PC-3 (cell line): Measurements from ENCODE around the gene EHD3. TPM values are rescaled to one million over a fixed set of nuclear protein-coding genes. Genes with fewer than 3 reads are reported as not detected.

Source experiments
- ATAC-seq: fragments of 200-7000 bp; cut with Tn5 transposase; 2 replicates; pipeline ENCODE4 v1.9.1; 2020; ENCODE audit warnings: mild to moderate bottlenecking, moderate library complexity
- BruUV-seq: library from RNA; stranded (reverse); fragments of 400-500 nt; replicated peaks from 2 replicates; lab custom pipeline; 2021; lab: Mats Ljungman, UMichigan
- CTCF ChIA-PET: fragments of 300-600 bp; sonication (Branson Sonifier 250); formaldehyde crosslinking; loops from one replicate; lab custom pipeline; 2022; ENCODE audit warnings: antibody characterized with exemption; lab: Charles Lee
- POLR2A ChIA-PET: fragments of 300-600 bp; sonication (Branson Sonifier 250); formaldehyde crosslinking; loops from one replicate; lab custom pipeline; 2022; ENCODE audit warnings: antibody characterized with exemption; ENCODE audit not compliant: unreplicated experiment; lab: Charles Lee
- DNase-seq: peaks from one replicate; pipeline ENCODE4 v3.0.0-alpha.2; 2015
- H2AFZ ChIP-seq: fragments of 300-600 bp; sonication (generic); 2 replicates; pipeline ENCODE4 v1.6.0; 2016; ENCODE audit warnings: antibody characterized with exemption, low read length
- H3F3A ChIP-seq: fragments of 300-600 bp; sonication (generic); one replicate; pipeline ENCODE4 v1.6.0; 2017; ENCODE audit warnings: antibody characterized with exemption, low read length, control low read depth, mild to moderate bottlenecking; ENCODE audit not compliant: unreplicated experiment
- H3K27ac ChIP-seq: fragments of 300-600 bp; sonication (generic); 2 replicates; pipeline ENCODE4 v1.5.1; 2016; ENCODE audit warnings: mild to moderate bottlenecking, low read length
- H3K27me3 ChIP-seq: fragments of 300-600 bp; sonication (generic); 2 replicates; pipeline ENCODE4 v1.6.1; 2016; ENCODE audit warnings: low read length, mixed read lengths
- H3K36me3 ChIP-seq: fragments of 300-600 bp; sonication (generic); 2 replicates; pipeline ENCODE4 v1.6.1; 2016; ENCODE audit warnings: low read depth, mixed run types, low read length, mixed read lengths
- H3K4me1 ChIP-seq: fragments of 300-600 bp; sonication (generic); 2 replicates; pipeline ENCODE4 v1.5.1; 2016; ENCODE audit warnings: low read length; ENCODE audit not compliant: insufficient read depth
- H3K4me2 ChIP-seq: fragments of 300-600 bp; sonication (generic); 2 replicates; pipeline ENCODE4 v1.6.0; 2016; ENCODE audit warnings: low read length
- H3K4me3 ChIP-seq: fragments of 300-600 bp; sonication (generic); 2 replicates; pipeline ENCODE4 v1.5.1; 2016; ENCODE audit warnings: mild to moderate bottlenecking, low read length, mixed read lengths
- H3K79me2 ChIP-seq: fragments of 300-600 bp; sonication (generic); 2 replicates; pipeline ENCODE4 v1.6.1; 2017; ENCODE audit warnings: low read length, mixed read lengths
- H3K9ac ChIP-seq: fragments of 300-600 bp; sonication (generic); 2 replicates; pipeline ENCODE4 v1.6.0; 2016; ENCODE audit warnings: mild to moderate bottlenecking, low read length
- H3K9me2 ChIP-seq: fragments of 300-600 bp; sonication (generic); replicated peaks from 2 replicates; pipeline ENCODE4 v1.6.1; 2016; ENCODE audit warnings: mixed run types, low read length, mixed read lengths
- H3K9me3 ChIP-seq: fragments of 300-600 bp; sonication (generic); 2 replicates; pipeline ENCODE4 v1.6.1; 2016; ENCODE audit warnings: low read length, mixed read lengths
- H4K20me1 ChIP-seq: fragments of 300-600 bp; sonication (generic); 2 replicates; pipeline ENCODE4 v1.6.1; 2016; ENCODE audit warnings: low read length, mixed read lengths
- CTCF ChIP-seq: fragments of 300-600 bp; sonication (generic); conservative IDR thresholded peaks from 2 replicates; pipeline ENCODE4 v1.5.1; 2017; ENCODE audit warnings: antibody characterized with exemption, low read depth, mild to moderate bottlenecking, low read length
- EZH2 ChIP-seq: fragments of 300-600 bp; sonication (generic); IDR thresholded peaks from one replicate; pipeline ENCODE4 v1.6.1; 2017; ENCODE audit warnings: antibody characterized with exemption, mild to moderate bottlenecking, low read length; ENCODE audit not compliant: unreplicated experiment
- EZH2phosphoT487 ChIP-seq: fragments of 300-600 bp; sonication (generic); IDR thresholded peaks from 2 replicates; pipeline ENCODE4 v1.6.1; 2018; ENCODE audit warnings: mild to moderate bottlenecking, antibody characterized with exemption, low read length, borderline replicate concordance
- intact Hi-C: fragments of 100-400 bp; cut with micrococcal nuclease; formaldehyde crosslinking; loops from 2 replicates; pipeline ENCODE4 v1.9.0; 2023
- total RNA-seq: library from RNA; depleted of rRNA; stranded (reverse); fragments of >200 nt; gene quantifications from 2 replicates; pipeline ENCODE4 v1.2.3, GENCODE V29; 2014

The EHD3 gene
- total RNA-seq, 1 experiment from 2014 or later: 4.4 TPM

- DNase-seq (peak; percentile 49), ATAC-seq (peak; percentile 79)
- H3K9ac ChIP-seq: no peak overlapping the region
- no peak overlapping the region for H3K4me3 ChIP-seq
- no peaks in the 10 kb centered on the region for H4K20me1 ChIP-seq
- H3K9me2 ChIP-seq: no peaks in the 10 kb centered on the region
- H3F3A ChIP-seq: no peaks in the 10 kb centered on the region
- 0 out of 2 replicates have a peak overlapping the region, but pooled peaks have one; percentile 31 for H2AFZ ChIP-seq
- H3K36me3 ChIP-seq: no peaks in the 10 kb centered on the region
- POLR2A ChIA-PET: no interaction called here
- TF ChIP-seq CTCF (no peak), EZH2phosphoT487 (no peak), EZH2 (no peak)
- CTCF ChIA-PET: no interaction called here
- BruUV-seq: no TSS peak
- H3K4me2 ChIP-seq: peak overlapping the region; percentile 40
- peaks cover 18% of the 10 kb centered on the region; the same call in 1 of the 2 replicates for H3K4me1 ChIP-seq
- H3K9me3 ChIP-seq: no peaks in the 10 kb centered on the region
- intact Hi-C loops: no loop called here
- peaks cover 10% of the 10 kb centered on the region; the same call in 1 of the 2 replicates for H3K27me3 ChIP-seq
- H3K27ac ChIP-seq: no peak overlapping the region
- H3K79me2 ChIP-seq: no peaks in the 10 kb centered on the region
These were observed 6.2 kb upstream of the EHD3 start for GRCh38 chr2:31227711-31228125.

- H3K9me2 ChIP-seq: no peaks in the 10 kb centered on the region
- ChIA-PET CTCF (no interaction called here), POLR2A (no interaction called here)
- no peaks in the 10 kb centered on the region for H3K9me3 ChIP-seq
- DNase-seq (no peak), ATAC-seq (no peak)
- H3K4me3 ChIP-seq: no peak overlapping the region
- TF ChIP-seq EZH2phosphoT487: no peak
- no peak for TF ChIP-seq CTCF
- no peak for TF ChIP-seq EZH2
- H3K4me2 ChIP-seq: no peak overlapping the region
- H3F3A ChIP-seq: no peaks in the 10 kb centered on the region
- no peaks in the 10 kb centered on the region for H4K20me1 ChIP-seq
- 0 out of 2 replicates have a peak, but pooled peaks cover 4% of the 10 kb centered on the region for H3K27me3 ChIP-seq
- H3K36me3 ChIP-seq: no peaks in the 10 kb centered on the region
- no TSS peak for BruUV-seq
- no peak overlapping the region for H2AFZ ChIP-seq
- peaks cover 25% of the 10 kb centered on the region; the same call in 1 of the 2 replicates for H3K4me1 ChIP-seq
- no peaks in the 10 kb centered on the region for H3K79me2 ChIP-seq
- H3K27ac ChIP-seq: no peak overlapping the region
- intact Hi-C loops: no loop called here
- H3K9ac ChIP-seq: no peak overlapping the region
These were observed 5.2 kb upstream of the EHD3 start for GRCh38 chr2:31228717-31229116.

- no peaks in the 10 kb centered on the region for H3K9me3 ChIP-seq
- no peaks in the 10 kb centered on the region for H3K9me2 ChIP-seq
- H2AFZ ChIP-seq: no peak overlapping the region
- no peak overlapping the region for H3K4me3 ChIP-seq
- no peaks in the 10 kb centered on the region for H3F3A ChIP-seq
- H4K20me1 ChIP-seq: no peaks in the 10 kb centered on the region
- H3K79me2 ChIP-seq: no peaks in the 10 kb centered on the region
- DNase-seq: no peak
- no peak overlapping the region for H3K4me2 ChIP-seq
- ChIA-PET POLR2A (no interaction called here), CTCF (no interaction called here)
- TF ChIP-seq EZH2phosphoT487 (no peak), EZH2 (no peak), CTCF (no peak)
- H3K27ac ChIP-seq: no peak overlapping the region
- no peak overlapping the region for H3K9ac ChIP-seq
- intact Hi-C loops: loop anchor here (10.0 kb wide), 2 partner anchors 184 to 294 kb away; partner anchors contain the start of gene XDH
- peaks cover 25% of the 10 kb centered on the region; the same call in 1 of the 2 replicates for H3K4me1 ChIP-seq
- ATAC-seq: no peak
- H3K27me3 ChIP-seq: no peaks in the 10 kb centered on the region
- no TSS peak for BruUV-seq
- no peaks in the 10 kb centered on the region for H3K36me3 ChIP-seq
These were observed 3.2 kb upstream of the EHD3 start for GRCh38 chr2:31230751-31231150.
